Activated T-cell treated with anti-CD3 and anti-CD28 coated beads, Interleukin-2, amount 50 U/mL, for 72 hours (primary cell): ENCODE results near the gene SLC7A11. TPM values are rescaled to one million over a fixed set of nuclear protein-coding genes. Genes with fewer than 3 reads are reported as not detected.
"Not testable (repeated sequence)": the region's sequence is repeated elsewhere in the genome, so short reads cannot be mapped to it uniquely, and the experiment has no call there.

Experiments used
- ATAC-seq, 2 donors: fragments of 150-1000 bp; cut with Tn5 transposase; replicated peaks in 1 of 2; 2 replicates each; pipeline ENCODE4 v1.10.0; 2021; ENCODE audit warnings: moderate library complexity in 2 of 2, mild to moderate bottlenecking in 1 of 2
- DNase-seq, 2 donors: peaks; one replicate each; pipeline ENCODE4 v3.0.0; 2021 to 2022; ENCODE audit warnings: mixed read lengths in 1 of 2
- H3K27ac Mint-ChIP-seq: one replicate; pipeline ENCODE4 v1.8.0; 2022; ENCODE audit warnings: mild to moderate bottlenecking, moderate library complexity, mixed read lengths
- H3K27me3 Mint-ChIP-seq: one replicate; pipeline ENCODE4 v1.8.0; 2022; ENCODE audit warnings: low read depth, mixed read lengths
- H3K36me3 Mint-ChIP-seq, 2 donors: one replicate each; pipeline ENCODE4 v1.8.0; 2022; ENCODE audit warnings: mixed read lengths in 2 of 2, mild to moderate bottlenecking in 1 of 2; ENCODE audit not compliant: insufficient read depth in 2 of 2
- H3K4me1 Mint-ChIP-seq: one replicate; pipeline ENCODE4 v1.8.0; 2022; ENCODE audit warnings: low read depth, mixed read lengths
- H3K4me3 Mint-ChIP-seq, 2 donors: one replicate each; pipeline ENCODE4 v1.8.0; 2022; ENCODE audit warnings: mild to moderate bottlenecking in 2 of 2, mixed read lengths in 2 of 2, moderate library complexity in 2 of 2
- H3K9me3 Mint-ChIP-seq, 2 donors: one replicate each; pipeline ENCODE4 v1.8.0; 2022; ENCODE audit warnings: mixed read lengths in 2 of 2
- total RNA-seq, 2 donors: library from RNA; stranded (reverse); gene quantifications; one replicate each; pipeline ENCODE4 v1.2.3, GENCODE V29; 2022

SLC7A11 gene
- total RNA-seq, 2 donors from 2014 or later, result 13.8 to 15.4 TPM

DNA sequence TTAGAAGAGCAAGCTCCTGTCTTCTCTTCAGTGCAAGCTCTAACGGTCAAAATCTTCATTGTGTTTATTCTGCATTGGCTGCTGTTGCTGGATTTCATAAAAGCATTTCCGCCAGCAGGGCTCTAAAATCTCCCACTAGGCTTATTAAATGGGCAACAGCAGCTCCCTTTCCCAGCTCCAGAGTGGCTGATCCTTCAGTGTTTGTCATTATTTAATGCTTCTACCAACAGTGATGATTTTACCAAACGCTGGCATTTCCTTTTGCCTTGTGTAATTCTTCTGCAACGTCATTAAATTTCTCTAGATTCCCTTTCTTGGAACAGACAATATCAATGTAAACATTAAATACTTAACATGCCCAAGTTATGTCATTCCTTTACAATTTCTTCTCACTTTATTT, 20.1 kb downstream of the SLC7A11 start:
- H3K36me3 Mint-ChIP-seq, result peaks cover 0 to 1% of the 10 kb centered on the region in 2 donors
- H3K4me1 Mint-ChIP-seq, result no peaks in the 10 kb centered on the region
- no peak overlapping the region for H3K4me3 Mint-ChIP-seq
- H3K27me3 Mint-ChIP-seq, result no peaks in the 10 kb centered on the region
- no peaks in the 10 kb centered on the region for H3K9me3 Mint-ChIP-seq
- no peak for DNase-seq
- no peak for ATAC-seq
- H3K27ac Mint-ChIP-seq, result no peak overlapping the region

DNA sequence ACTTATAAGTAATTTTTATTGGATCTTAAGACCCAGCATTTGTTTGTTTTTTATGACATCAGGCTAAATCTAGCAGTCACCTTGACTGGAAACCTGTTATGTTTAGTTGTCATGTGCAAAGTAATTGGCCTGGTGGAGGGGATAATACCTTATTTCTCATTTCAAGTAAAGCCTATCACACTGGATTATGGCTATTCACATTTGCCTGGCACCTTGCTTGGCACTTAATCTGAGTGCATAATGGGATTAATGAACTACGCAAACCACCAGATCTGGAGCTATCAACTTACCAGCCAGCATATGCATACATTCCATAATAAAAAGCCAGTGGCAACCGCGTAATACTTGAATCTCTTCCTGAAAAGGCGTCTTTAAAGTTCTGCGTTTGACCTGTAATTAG, 23.2 kb downstream of the SLC7A11 start:
- no peaks in the 10 kb centered on the region for H3K4me1 Mint-ChIP-seq
- H3K4me3 Mint-ChIP-seq, result no peak overlapping the region
- no peak for DNase-seq
- H3K9me3 Mint-ChIP-seq, result no peaks in the 10 kb centered on the region
- H3K27ac Mint-ChIP-seq, result no peak overlapping the region
- no peak for ATAC-seq
- no peaks in the 10 kb centered on the region for H3K27me3 Mint-ChIP-seq
- peaks cover 0 to 1% of the 10 kb centered on the region in 2 donors for H3K36me3 Mint-ChIP-seq

DNA sequence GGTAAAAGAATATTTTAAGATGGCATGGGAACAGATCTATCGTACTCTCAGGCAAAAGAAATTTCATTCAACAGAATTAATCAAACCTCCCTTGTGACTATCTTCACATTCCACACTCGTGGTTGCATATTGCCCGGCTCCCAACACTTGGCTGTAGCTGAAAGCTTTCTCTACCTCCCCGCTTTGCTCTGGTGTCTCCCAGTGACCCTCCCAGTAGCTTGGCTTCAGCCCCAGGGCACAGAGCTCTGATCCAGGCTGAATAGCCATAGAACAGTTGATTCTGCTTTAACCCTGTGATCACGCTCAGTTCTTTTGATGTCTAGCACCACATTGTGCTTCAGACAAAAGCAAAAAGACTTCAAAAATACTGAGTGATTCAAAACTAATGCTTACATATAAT, 24.6 kb downstream of the SLC7A11 start:
- Mint-ChIP-seq H3K27me3 (no peaks in the 10 kb centered on the region), H3K27ac (no peak overlapping the region), H3K9me3 (no peaks in the 10 kb centered on the region), H3K36me3 (peaks cover 1 to 5% of the 10 kb centered on the region in 2 donors), H3K4me3 (no peak overlapping the region), H3K4me1 (no peaks in the 10 kb centered on the region)
- DNase-seq (no peak), ATAC-seq (no peak)

DNA sequence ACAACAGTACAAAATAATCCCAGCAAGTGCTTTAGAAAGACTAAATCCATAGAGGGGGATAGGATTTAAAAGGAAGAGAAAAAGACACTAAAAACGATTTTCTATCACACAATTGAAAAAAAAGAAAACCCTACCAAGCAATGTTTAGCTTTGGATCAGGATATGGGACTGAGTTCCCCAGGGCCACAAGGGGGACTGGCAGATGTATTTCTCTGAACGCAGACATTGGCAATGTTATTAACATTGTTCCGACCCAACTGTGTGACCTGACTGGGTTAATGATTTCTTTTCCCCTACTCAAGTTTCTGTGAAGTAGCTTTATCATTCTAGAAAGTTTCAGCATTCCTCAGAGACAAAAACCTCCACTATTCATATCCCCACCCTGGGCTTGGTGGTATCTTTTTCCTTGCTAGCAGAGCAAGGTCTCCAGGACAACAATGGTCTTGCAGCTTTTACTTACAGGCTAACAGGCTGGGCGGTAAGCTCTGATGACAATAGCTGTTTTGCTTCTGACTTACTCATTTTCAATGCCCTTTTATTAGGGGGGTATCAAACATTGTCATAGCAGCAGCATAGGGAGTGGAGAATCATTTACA, 25.8 kb downstream of the SLC7A11 start:
- H3K27me3 Mint-ChIP-seq, result no peaks in the 10 kb centered on the region
- no peak overlapping the region for H3K27ac Mint-ChIP-seq
- ATAC-seq (no peak), DNase-seq (no peak)
- no peaks in the 10 kb centered on the region for H3K9me3 Mint-ChIP-seq
- no peak overlapping the region for H3K4me3 Mint-ChIP-seq
- H3K4me1 Mint-ChIP-seq, result no peaks in the 10 kb centered on the region
- H3K36me3 Mint-ChIP-seq, result peaks cover 0 to 5% of the 10 kb centered on the region in 2 donors

DNA sequence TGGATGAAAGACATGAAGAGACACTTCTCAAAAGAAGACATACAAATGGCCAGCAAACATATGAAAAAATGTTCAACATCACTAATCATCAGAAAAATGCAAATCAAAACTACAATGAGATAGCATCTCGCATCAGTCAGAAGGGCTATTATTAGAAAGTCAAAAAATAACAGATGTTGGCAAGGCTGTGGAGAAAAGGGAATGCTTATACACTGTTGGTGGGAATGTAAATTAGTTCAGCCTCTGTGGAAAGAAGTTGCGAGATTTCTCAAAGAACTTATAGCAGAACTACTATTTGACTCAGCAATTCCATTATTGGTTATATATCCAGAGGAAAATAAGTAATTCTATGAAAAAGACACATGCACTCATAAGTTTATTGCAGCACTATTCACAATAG, 31.6 kb downstream of the SLC7A11 start:
- DNase-seq, H3K27ac Mint-ChIP-seq, H3K9me3 Mint-ChIP-seq, ATAC-seq, H3K36me3 Mint-ChIP-seq, H3K27me3 Mint-ChIP-seq, H3K4me3 Mint-ChIP-seq, H3K4me1 Mint-ChIP-seq: not testable (repeated sequence)

DNA sequence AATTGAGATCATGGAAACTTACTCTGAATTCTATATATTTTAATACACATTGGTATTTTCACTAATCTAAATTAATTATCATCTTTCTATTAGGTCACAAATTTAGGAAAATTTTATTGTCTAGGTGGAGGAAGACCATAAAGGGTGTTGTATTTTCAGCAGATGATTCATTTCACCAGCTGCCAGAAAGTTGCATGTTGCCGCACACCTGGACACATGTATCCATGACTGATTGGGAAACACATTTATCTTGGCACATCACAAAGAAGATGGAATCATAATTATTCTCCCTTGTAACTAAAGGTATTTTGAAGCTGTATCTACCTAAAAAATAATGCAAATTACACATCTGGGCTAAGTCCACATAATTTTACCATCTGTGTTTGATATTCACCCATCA, 33.1 kb downstream of the SLC7A11 start:
- peaks cover 0 to 3% of the 10 kb centered on the region in 2 donors for H3K9me3 Mint-ChIP-seq
- H3K27me3 Mint-ChIP-seq, result no peaks in the 10 kb centered on the region
- ATAC-seq (no peak), DNase-seq (no peak)
- H3K36me3 Mint-ChIP-seq, result peaks cover 2 to 5% of the 10 kb centered on the region in 2 donors
- no peak overlapping the region for H3K4me3 Mint-ChIP-seq
- H3K4me1 Mint-ChIP-seq, result no peaks in the 10 kb centered on the region
- H3K27ac Mint-ChIP-seq, result no peak overlapping the region

DNA sequence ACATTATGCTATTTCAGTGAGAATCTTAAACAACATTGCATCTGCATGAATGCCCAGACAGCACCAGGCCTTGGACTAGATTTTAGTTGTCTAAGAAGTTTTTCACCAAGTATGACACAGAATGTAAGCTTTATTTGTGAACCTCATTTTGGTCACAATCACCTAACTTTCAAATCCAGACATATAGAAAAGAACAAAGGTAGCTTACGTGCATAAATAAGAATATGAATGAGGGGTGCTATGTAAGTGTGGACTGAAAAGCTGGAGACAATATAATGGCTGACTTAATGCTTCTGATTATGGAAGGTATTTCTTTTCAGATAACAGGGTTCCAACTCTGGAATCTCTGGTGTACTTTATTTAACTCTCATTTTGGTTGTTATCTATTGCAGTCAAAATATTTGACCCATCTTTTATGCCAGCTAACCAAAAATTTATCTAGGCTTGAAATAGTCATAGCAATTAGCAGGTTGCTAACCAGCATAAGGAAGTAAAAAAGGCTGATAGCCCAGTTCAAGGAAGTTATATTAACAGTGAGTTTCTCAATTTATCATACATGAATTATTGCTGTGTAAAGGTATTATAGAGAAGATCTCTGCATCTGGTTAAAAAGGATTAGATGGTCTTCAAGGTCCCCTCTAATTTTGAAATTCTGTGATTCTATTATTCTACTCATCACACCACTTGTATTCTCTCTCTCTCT, 36.5 kb downstream of the SLC7A11 start:
- H3K27ac Mint-ChIP-seq, result no peak overlapping the region
- ATAC-seq (no peak), DNase-seq (no peak)
- no peaks in the 10 kb centered on the region for H3K9me3 Mint-ChIP-seq
- H3K27me3 Mint-ChIP-seq, result no peaks in the 10 kb centered on the region
- no peaks in the 10 kb centered on the region for H3K4me1 Mint-ChIP-seq
- no peak overlapping the region for H3K4me3 Mint-ChIP-seq
- no peaks in the 10 kb centered on the region for H3K36me3 Mint-ChIP-seq

DNA sequence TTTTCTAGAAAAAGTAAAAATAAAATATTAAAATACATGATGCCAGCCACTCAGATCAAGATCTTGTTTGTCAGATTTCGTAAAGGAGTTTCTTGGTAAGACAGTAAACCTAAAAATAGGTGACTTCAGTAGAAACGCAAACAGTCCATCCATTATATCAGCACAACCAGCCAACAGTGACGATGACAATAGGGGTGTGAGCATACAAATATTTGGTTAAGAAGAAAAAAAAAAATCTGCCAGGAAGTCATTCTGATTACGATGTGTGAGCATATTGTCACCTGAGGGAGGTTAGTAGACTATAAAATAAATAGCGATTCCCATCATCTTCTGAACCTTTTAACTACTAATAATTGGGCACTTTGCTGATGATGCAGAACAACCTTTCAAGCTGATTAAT, 37.6 kb downstream of the SLC7A11 start:
- H3K9me3 Mint-ChIP-seq, result no peaks in the 10 kb centered on the region
- ATAC-seq (no peak), DNase-seq (no peak)
- no peak overlapping the region for H3K4me3 Mint-ChIP-seq
- H3K36me3 Mint-ChIP-seq, result no peaks in the 10 kb centered on the region
- H3K27me3 Mint-ChIP-seq, result no peaks in the 10 kb centered on the region
- no peak overlapping the region for H3K27ac Mint-ChIP-seq
- H3K4me1 Mint-ChIP-seq, result peaks cover 4% of the 10 kb centered on the region

DNA sequence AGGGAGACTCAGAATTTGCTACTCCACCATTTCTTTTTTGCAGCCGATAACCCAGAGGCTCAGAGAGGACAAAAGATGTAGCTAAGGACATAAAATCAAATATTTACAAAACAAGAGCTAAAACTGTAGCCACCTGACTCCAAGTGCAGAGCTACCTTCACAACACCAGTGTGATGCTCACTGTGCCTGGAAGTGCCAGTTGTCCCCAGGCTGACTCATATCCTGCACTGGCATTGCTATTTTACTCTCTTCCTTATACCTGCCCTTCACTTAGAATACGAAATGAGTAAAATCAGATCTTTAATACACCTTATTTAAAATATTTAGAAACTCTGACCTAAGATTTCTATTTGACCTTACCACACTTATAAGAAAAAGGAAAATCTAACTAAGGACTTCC, 39.5 kb downstream of the SLC7A11 start:
- Mint-ChIP-seq H3K4me1 (peaks cover 6% of the 10 kb centered on the region), H3K27ac (no peak overlapping the region), H3K36me3 (no peaks in the 10 kb centered on the region), H3K4me3 (no peak overlapping the region), H3K9me3 (no peaks in the 10 kb centered on the region), H3K27me3 (no peaks in the 10 kb centered on the region)
- ATAC-seq, result no peak
- no peak for DNase-seq

DNA sequence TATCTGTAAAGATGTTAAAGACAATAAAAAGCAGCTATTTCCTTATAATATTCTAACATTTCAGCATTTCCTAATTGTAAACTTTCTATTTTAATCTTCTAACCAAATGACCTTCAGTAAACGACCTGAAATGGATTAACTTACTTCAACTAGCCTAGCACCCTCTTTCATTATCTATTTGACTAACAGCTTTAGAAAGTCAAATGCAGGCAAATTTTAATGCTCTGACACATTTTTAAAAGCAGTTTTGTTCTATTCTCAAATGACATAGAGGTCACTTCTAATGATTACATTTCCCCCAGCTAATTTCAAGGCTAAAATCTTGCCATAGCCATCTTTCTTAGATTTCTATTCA, 41.9 kb downstream of the SLC7A11 start:
- DNase-seq (no peak), ATAC-seq (no peak)
- Mint-ChIP-seq H3K27ac (no peak overlapping the region), H3K27me3 (no peaks in the 10 kb centered on the region), H3K9me3 (no peaks in the 10 kb centered on the region), H3K4me1 (peaks cover 6% of the 10 kb centered on the region), H3K4me3 (no peak overlapping the region), H3K36me3 (no peaks in the 10 kb centered on the region)

DNA sequence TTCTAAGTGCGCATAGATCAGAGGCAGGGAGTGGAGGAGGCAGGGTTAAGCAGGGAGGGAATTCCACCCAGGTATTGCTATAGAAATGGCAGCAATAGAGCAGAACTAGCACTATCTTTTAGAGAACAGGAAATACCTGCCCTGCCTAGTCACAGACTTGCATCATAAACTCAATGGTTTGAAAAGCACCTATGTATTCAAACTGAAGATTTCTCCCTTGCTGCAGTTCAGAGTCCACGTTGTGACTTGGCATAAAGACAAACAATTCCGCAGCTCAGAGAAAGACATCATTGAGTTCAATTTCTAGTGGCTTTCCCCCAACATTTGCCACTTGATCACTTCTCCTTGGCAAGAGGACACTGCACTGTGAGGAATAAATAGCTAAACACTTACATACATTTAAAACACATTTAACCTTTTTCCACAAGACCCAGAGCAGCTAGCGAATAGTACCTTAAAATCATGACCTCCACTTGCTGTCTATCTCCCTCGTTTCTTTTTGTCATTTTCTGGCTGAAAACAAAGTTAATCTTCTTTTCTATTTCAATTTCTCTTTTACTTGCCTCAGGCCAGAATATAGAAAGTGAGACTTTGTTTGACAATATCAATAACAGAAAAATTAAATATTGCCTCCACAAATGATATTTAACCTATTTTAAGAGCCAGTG, 42.4 kb downstream of the SLC7A11 start:
- H3K36me3 Mint-ChIP-seq, result no peaks in the 10 kb centered on the region
- H3K27ac Mint-ChIP-seq, result no peak overlapping the region
- H3K4me1 Mint-ChIP-seq, result peaks cover 6% of the 10 kb centered on the region
- H3K27me3 Mint-ChIP-seq, result no peaks in the 10 kb centered on the region
- ATAC-seq (no peak), DNase-seq (no peak)
- H3K4me3 Mint-ChIP-seq, result no peak overlapping the region
- no peaks in the 10 kb centered on the region for H3K9me3 Mint-ChIP-seq

DNA sequence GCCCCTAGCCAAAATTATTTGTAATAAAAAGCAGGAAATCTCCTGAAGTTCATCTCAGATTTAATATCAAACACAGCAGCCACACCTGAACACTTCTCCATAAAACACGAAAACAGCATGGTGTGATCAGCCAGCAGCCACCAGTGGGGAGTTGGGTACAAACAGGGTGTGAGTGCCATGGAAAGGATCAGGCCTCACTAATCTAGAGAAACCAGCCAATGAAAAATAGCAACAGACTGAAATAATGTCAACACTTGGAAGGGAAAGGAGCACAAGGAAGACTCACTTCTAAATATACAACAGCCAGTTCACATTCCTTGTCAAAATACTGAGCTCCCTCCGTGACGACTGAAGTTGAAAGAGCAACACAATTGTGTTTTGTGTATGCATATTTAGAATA, 46.0 kb downstream of the SLC7A11 start:
- Mint-ChIP-seq H3K27ac (no peak overlapping the region), H3K9me3 (peaks cover 0 to under 1% of the 10 kb centered on the region in 2 donors), H3K27me3 (no peaks in the 10 kb centered on the region), H3K4me3 (no peak overlapping the region), H3K4me1 (peaks cover 6% of the 10 kb centered on the region), H3K36me3 (no peaks in the 10 kb centered on the region)
- ATAC-seq, result no peak
- DNase-seq, result no peak

DNA sequence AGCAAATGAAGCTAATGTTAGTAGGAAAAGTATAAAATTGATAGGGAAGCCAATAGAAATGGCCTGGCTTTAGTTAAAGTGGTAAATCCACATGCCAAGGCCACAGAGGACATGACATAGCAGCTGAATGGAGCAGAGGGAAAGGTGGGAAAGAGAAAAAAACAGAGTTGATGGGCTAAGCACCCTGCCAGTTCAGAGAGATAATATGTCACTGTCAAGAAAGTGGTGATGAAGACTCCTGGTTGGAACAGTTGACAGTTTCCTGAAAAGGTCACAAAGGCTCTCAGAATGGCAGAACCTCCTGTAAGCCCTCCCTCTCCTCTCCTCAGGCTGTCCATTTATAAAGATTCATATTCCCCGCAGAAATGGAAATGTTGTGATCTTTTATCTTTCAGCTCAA, 48.2 kb downstream of the SLC7A11 start:
- Mint-ChIP-seq H3K4me3 (no peak overlapping the region), H3K36me3 (no peaks in the 10 kb centered on the region), H3K27me3 (no peaks in the 10 kb centered on the region), H3K27ac (no peak overlapping the region), H3K9me3 (peaks cover 0 to 1% of the 10 kb centered on the region in 2 donors), H3K4me1 (no peaks in the 10 kb centered on the region)
- DNase-seq (no peak), ATAC-seq (no peak)
